Keratinocyte (primary cell): ENCODE data around the gene SERGEF.

Experiments
- CTCF ChIP-seq, 3 experiments: IDR thresholded peaks in 1 of 3; conservative IDR thresholded peaks in 1 of 3; optimal IDR thresholded peaks in 1 of 3; 2 replicates in 2 of 3; 3 replicates in 1 of 3; pipeline versions ENCODE3 to v1.5.1; 2011; ENCODE audit warnings: low read length in 3 of 3, mild to moderate bottlenecking in 3 of 3, moderate library complexity in 2 of 3, control low read depth in 1 of 3, inconsistent platforms in 1 of 3; ENCODE audit not compliant: insufficient read depth in 2 of 3; ENCODE audit errors: extremely low read depth in 1 of 3
- EZH2 ChIP-seq: IDR thresholded peaks from one replicate; pipeline ENCODE4 v1.6.1; 2012; ENCODE audit warnings: inconsistent platforms, mild to moderate bottlenecking, low read length, moderate library complexity

- no peak for TF ChIP-seq CTCF (optimal IDR thresholded peaks at IDR 0.05 in 1 of 3, IDR thresholded peaks at IDR 0.05 in 1 of 3, conservative IDR thresholded peaks at IDR 0.05 in 1 of 3; ENCODE audit: extremely low read depth in 1 of 3, insufficient read depth in 2 of 3, low read length in 3 of 3)
- TF ChIP-seq EZH2 = no peak
Measured at GRCh38 chr11:17960091-17960490, 52.8 kb downstream of the SERGEF start.
